Measurements from ENCODE around the gene RASSF8.
A peak's percentile ranks its signal among the peaks of the same experiment; 100 is the strongest.

RASSF8 gene

DNA sequence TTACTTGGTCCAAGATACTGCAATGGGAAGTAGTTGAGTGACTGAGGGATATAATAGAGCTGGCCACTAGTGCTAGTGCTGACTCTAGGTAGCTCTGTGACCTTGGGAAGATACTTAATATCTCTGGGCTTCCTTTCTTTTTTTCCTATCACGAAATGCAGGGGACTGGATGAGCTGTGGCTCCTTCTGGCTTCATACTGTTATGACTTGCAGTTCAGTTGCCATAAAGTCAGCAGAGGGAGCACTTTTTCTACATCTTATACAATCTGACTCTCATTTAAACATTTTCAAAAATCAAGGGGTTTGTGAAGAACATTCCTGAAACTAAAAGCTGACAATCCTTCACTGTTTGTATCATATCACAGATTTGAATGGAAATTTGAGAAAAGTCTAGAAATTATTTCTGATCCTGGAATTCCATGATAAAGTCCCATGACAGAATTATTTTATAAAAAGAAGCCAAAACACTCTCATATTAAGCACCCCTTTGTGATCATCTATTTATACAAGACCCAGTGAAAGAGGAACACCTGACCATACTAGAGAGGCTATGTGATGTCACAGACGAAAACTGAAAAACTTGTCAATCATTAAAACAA, 161.0 kb downstream of the RASSF8 start:
- peak in 1 of 10 donors; percentile 17 for DNase-seq
- intact Hi-C loops (cut with DNase I): loop anchor here (5.0 to 10.0 kb wide), 2 partner anchors 395 to 583 kb away; no protein-coding TSS in a partner anchor

DNA sequence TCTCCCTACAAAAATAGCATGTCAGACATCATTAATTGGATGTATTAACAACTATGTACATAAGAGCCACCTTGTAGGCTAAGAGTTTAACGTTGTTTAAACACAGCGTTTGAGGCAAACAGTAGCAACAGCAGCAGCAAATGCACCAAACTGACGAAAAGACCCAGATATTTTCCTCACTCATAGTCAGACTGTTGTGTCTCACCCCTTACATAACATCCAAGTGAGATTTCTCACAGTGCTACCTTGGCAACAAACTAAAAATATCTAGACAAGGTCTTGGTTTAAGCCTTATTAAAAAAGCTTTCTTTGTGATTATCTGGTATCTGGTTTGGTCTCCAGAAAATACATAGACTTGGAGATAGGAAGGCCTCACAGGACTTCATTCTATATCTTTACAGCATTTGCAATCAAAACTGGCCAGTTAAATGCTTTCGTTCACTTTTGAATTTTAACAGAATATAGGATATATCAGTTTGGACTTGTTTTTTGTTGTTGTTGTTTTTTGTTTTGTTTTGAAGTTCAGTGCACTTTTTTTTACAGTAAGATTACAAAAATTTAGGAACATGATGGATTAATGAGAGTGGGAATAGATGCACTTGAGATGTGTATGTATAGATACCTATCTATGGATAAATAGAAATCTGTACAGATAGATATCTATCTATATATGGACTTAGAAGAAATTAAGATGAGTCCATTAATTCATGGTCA, 162.2 kb downstream of the RASSF8 start:
- no peak for DNase-seq
- intact Hi-C loops (cut with DNase I): loop anchor here (5.0 kb wide), 1 partner anchor 817 kb away; the partner anchor contains the start of genes FGFR1OP2 and INTS13

DNA sequence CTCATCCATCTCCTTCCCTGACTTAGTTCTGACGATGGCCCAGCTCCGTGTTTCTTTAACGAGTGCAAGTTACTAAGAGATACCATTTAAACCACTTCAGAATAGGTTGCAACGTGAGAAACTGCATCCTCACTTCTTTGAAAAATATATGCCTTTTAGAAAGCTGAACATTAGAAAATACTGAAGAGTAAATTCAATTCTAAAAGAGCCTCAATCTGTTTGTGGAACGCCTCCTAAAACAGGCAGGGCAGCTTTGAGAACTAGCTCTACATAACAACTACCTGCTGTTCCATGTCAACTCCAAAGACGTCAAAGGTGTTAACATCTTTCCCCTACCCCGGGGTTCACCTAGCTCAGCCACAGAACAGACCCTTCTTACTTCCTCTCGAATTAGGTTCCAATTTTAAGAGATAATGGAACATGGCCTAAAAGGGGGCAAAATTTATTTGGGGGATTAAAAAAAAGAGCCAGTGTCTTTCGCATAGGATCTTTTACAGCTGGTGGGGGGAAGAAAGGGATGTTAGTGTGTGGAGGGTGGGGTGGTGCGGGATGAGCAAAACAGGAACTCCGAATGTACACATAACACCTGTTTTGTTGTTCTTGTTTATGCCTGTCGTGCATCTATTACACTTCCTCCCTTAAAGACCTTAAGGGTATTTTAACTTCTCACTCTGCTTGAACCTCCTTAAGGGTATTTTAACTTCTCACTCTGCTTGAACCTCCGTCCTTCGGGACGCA, 163.0 kb downstream of the RASSF8 start:
- DNase-seq: no peak
- intact Hi-C loops (cut with DNase I): loop anchor here (2.0 to 5.0 kb wide), 2 partner anchors 105 to 816 kb away; partner anchors contain the start of genes FGFR1OP2 and INTS13

DNA sequence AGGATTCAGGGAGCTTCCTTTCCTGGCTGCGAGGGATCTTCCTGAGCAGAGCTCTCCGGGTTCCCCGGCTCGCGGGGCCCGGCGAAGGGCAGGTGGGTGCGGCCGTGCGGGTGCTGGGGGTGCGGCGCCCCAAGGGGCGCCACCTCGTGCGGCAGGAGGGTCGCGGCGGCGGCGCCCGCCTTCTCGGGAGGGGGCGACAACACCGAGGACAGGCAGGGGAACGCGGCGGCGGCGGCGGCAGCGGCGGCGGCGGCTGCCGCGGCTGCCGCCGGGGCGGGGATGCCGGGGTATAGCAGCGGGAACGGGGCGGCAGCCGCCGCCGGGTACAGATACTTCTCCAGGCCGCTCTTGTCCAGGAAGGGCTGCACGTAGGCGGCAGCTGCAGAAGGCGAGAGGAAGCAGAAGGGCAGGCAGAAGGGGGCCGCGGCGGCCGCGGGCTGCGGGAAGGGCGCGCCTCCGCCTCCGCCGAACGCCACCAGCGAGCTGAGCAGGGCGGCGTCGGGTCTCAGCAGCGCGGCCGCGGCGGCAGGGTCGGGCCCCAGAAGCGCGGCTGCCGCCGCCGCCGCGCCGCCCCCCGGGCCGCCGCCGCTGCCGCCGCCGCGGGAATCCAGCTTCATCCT, 163.7 kb downstream of the RASSF8 start:
- peak in 5 of 10 donors; percentile 32 to 83 (median 73) for DNase-seq
- intact Hi-C loops (cut with DNase I): loop anchor here (2.0 to 5.0 kb wide), 2 partner anchors 105 to 815 kb away; partner anchors contain the start of genes FGFR1OP2 and INTS13

DNA sequence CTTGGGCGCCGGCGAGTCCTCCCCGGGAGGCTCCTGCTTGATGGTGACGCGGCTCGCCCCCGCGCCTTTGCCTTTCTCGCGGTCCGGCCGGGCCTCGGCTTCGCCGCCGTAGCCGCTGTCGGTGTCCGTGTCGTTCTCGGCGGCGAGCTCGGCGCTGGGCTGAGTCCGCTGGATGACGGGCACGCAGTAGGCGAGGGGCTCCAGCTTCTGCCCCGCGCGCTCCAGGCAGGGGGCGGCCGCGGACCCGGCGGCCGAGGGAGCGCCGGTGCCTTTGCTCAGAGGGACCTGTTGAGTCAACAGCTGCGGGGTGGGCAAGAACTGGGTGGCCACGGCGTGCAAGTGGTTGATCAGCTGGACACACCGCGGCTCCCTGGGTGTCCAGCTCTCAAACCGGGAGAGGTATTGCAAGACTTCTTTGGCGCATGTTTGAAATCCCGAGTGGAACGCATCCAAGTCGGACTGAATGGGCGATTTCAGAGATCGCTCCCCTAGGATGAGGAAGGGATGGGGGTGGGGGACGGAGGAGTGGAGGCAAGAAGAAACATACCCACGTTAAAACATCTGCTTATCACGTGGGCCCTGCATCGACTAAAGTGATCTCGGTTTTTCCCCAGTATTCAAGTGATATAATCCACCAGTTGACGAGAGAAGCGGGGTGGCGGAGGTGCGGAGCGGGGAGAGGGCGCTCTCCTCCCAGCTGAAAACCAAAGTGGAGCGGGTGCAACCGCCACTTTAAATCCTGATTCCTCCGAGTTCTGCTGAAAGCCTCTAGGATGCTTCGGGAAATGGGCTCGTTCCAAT, 164.4 kb downstream of the RASSF8 start:
- intact Hi-C loops (cut with DNase I): loop anchor here (2.0 to 5.0 kb wide), 2 partner anchors 104 to 814 kb away; partner anchors contain the start of genes FGFR1OP2 and INTS13
- DNase-seq: peak; percentile 63 to 95 (median 70)

DNA sequence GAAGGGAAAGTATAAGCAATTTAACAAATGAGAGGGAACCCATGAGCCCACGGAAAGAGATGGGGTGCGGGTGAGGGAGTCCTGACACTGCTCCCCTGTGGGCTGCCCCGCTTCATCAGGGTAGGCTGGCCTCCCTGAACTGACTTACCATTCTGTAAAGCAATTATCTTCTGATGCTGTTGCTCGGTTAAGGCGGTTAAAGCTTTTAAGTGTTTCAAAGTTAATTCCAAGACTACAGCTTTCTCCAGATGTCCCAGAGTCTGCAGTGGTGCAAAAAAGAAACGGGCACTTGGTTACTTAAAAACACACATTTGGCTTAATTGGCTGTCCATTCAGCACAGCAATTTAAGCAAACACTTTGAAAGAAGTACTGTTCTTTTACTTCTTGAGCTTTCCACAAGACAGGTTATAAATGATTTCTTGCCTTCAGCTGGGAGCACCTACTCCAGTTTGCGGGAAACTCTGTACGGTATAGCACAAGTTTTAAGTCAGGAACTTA, 165.0 kb downstream of the RASSF8 start:
- intact Hi-C loops (cut with DNase I): loop anchor here (2.0 to 5.0 kb wide), 2 partner anchors 103 to 814 kb away; partner anchors contain the start of genes FGFR1OP2 and INTS13
- no peak for DNase-seq

DNA sequence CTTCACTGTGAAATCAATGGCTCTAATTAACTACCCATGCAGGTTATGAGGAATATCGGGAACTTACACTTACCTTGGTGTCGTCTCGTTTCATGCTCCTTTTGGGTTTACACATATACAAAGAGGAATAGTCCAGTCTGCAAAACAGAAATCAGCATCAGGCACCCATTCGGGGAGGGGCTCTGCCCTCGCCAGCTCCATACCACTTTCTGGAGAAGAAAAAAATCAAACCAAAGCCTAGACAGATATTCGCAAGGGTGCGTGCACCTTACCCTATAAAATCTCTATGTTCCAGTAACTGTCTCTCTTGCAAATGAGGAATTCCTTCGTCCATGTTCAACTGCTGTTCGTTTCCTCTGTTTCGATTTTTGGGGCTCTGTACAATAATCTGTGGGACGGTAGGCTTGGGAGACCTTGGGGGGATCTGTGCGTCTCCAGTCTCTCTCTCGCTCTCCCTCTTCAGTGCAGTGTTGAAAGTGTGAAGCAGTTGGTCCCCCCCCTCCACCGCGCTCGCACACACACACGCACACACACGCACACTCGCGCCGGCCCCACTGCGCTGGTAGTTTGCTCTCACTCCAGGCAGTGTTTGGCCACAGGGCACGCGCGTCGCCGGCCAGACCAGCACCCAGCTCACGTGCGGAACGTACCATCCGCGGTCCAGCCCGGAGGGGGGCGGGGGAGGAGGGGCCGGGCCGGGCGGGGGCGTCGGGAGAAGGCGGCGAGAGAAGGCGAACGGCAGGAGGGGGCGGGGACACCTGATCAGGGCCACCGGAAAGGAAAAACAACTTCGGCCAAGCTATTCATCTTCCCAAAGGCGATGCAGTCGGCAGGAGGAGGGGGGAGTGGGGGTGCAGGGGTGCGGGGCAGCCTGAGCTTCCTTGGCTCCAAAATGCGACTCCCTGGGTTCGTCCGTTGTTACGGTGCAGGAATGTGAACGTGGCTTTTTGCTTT, 166.2 kb downstream of the RASSF8 start, which contains the start of gene BHLHE41:
TSS of gene BHLHE41 (minus strand) at position 592 of the 954 bp plus-strand sequence. CDS start at position 334, 258 bp downstream.
- intact Hi-C loops (cut with DNase I): loop anchor here (5.0 kb wide), 2 partner anchors 488 to 813 kb away; partner anchors contain the start of genes FGFR1OP2 and INTS13
- peak; percentile 79 to 98 (median 86) for DNase-seq

DNA sequence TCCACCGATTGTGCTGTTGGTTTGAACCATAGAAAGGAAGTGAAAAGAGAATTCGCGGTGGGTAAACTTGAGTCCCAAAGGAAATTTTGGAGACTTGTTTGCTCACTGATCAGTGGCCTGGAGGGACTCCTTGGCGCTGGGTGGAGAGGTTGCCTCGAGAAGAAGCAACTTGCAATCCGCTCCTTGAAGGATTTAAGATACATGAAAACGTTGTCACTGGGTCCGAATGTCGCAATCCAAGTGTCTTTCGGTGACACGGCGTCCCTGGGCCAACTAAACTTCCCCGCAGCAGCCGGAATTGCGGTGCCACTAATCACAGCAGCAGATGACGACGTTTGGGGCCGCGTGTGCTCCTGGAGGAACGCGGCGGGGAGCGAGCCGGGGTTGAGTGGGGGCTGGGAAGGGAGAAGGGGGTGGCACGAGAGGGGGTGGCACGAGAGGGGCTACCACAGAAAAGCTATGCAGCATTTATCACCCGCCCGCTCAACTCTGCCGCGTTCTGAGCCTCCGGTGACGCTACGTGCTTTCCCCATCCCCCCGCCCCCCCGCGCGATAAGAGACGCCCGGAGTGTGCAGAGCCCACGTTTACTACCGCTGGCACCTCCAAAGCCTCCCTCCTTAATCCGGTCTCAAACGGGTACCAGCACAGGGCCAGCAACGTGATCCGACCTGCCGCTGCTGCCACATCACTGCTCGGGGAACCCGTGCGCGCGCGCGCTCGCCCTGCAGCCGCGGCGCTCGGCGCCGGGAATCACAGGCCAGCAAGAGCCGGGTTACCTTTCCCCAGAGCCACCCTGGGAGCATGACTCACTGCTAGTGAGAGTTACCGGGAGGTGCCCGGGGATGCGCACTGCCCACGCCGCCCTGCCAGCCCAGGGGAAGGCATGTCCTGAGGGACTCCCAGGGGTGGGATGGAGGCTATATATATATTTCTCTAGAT, 167.2 kb downstream of the RASSF8 start:
- intact Hi-C loops (cut with DNase I): loop anchor here (2.0 to 5.0 kb wide), 3 partner anchors 71 to 487 kb away; no protein-coding TSS in a partner anchor

DNA sequence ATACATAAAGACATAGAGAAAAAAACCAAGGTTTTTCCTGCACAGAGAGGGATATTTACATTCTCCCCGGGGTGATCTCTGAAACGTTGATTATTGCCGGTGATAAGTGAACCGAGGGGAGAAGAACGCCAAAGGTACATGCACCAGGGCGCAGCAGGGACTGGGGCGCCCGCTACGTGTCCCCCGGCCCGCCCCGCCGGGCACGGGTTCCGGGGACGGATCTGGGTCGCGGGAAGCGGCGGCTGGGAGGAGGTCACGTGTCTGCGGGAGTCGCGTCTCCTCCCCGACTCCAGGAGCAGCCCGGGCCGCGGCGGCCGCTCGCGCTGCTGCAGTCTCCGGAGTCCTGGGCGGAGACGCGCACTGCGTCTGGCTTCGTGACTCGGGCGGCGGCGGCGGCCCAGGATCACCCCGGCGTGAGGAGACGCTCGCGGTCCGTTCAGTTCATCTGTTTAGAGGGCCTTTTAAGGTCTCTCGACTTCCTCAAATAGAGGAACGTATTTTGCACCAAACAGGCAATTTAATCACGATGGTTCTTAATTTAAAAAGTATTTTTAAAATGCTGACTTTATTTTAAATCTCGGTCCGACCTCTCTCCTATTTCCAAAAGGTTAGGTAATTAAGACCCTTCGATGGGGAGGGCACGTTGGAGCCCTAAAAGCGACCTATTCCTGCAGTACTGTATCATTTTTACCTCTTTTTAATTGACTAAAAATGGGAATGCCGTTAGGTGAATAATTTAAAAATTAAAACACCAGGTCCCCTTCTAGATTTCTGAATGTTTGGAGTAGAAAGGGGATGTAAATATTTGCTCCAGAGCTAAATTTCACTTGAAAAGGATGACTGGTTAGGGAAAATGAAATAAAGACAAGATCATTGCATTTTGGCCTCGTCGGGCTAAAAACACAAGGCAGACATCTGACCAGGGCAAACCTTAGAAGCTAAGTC, 168.1 kb downstream of the RASSF8 start:
- DNase-seq: peak; percentile 76 to 98 (median 88)
- intact Hi-C loops (cut with DNase I): loop anchor here (2.0 to 5.0 kb wide), 3 partner anchors 70 to 486 kb away; no protein-coding TSS in a partner anchor

More for the DNA sequence above, 167.2 kb downstream of the RASSF8 start:
- peak; percentile 58 to 97 (median 82) for DNase-seq

DNA sequence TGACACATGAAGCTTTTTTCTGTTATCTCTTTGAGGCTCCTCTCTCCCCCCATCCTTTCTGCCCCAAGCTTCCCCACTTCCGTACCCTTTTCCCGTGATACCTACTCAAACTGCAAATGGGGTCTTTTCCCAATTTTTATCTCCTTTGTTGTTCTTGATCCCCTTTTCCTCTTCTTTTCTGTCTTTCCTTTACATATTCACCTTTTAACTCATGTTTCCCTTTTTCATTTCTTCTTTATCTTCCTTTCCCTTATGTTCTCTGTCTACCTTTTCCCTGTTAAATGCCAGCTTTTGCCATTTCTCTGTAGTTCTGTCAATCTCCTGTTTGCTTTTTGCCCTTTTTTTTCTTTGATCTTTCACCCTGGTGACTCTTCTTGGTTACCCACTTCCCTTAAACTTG, 168.9 kb downstream of the RASSF8 start:
- no peak for DNase-seq
- intact Hi-C loops (cut with DNase I): loop anchor here (2.0 to 5.0 kb wide), 3 partner anchors 69 to 485 kb away; no protein-coding TSS in a partner anchor

DNA sequence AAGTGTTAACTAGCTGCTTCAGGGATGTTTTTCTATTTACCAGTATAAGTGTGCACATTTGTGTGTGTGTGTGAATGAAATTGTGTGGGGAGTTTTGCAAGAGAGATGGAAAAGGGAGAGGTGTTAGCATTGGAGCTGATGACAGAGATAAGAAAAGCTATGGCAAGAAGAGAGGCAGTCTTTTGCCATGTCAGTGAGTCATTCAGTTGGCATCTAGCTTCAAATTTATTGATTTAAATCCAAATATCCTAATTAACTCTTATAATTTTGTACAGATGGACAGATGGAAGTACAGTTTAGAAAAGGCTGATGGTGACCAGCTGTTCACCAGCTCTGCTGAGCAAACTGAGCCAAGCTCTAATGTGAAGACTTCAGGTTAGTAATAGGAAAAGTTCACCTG, 169.7 kb downstream of the RASSF8 start:
- no peak for DNase-seq
- intact Hi-C loops (cut with DNase I): loop anchor here (5.0 kb wide), 1 partner anchor 484 kb away; no protein-coding TSS in a partner anchor
